Smooth muscle cell (in vitro differentiated cells): ENCODE results near the gene TRPV4. TPM values are rescaled to one million over a fixed set of nuclear protein-coding genes. Genes with fewer than 3 reads are reported as not detected.

Experiments used
- DNase-seq: peaks from one replicate; lab custom pipeline; 2025; ENCODE audit not compliant: unreplicated experiment; lab: John Stamatoyannopoulos, UW
- H2AFZ ChIP-seq: fragments of 200-600 bp; sonication (generic); 2 replicates; pipeline ENCODE4 v1.6.0; 2016; ENCODE audit warnings: antibody characterized with exemption, low read depth, mild to moderate bottlenecking
- H3F3A ChIP-seq: fragments of 200-600 bp; sonication (generic); 2 replicates; pipeline ENCODE4 v1.6.0; 2017; ENCODE audit warnings: antibody characterized with exemption, low read depth
- H3K27ac ChIP-seq: fragments of 200-600 bp; sonication (generic); 2 replicates; pipeline ENCODE4 v1.5.1; 2016; ENCODE audit warnings: low read depth, mild to moderate bottlenecking
- H3K27me3 ChIP-seq: fragments of 200-600 bp; sonication (generic); 2 replicates; pipeline ENCODE4 v1.6.1; 2016; ENCODE audit warnings: low read depth, mild to moderate bottlenecking
- H3K36me3 ChIP-seq: fragments of 200-600 bp; sonication (generic); 2 replicates; pipeline ENCODE4 v1.5.1; 2016; ENCODE audit warnings: low read depth
- H3K4me1 ChIP-seq: fragments of 200-600 bp; sonication (generic); 2 replicates; pipeline ENCODE4 v1.5.1; 2016; ENCODE audit warnings: low read depth
- H3K4me2 ChIP-seq: fragments of 200-600 bp; sonication (generic); 2 replicates; pipeline ENCODE4 v1.6.0; 2016; ENCODE audit warnings: mild to moderate bottlenecking
- H3K4me3 ChIP-seq: fragments of 200-600 bp; sonication (generic); 2 replicates; pipeline ENCODE4 v1.5.1; 2016; ENCODE audit warnings: mild to moderate bottlenecking
- H3K79me2 ChIP-seq: fragments of 200-600 bp; sonication (generic); 2 replicates; pipeline ENCODE4 v1.6.0; 2016; ENCODE audit warnings: low read depth, mild to moderate bottlenecking
- H3K9ac ChIP-seq: fragments of 200-600 bp; sonication (generic); 2 replicates; pipeline ENCODE4 v1.6.0; 2016; ENCODE audit warnings: low read depth
- H3K9me3 ChIP-seq: fragments of 200-600 bp; sonication (generic); replicated peaks from 2 replicates; pipeline ENCODE4 v1.5.1; 2016; ENCODE audit warnings: low read depth
- H4K20me1 ChIP-seq: fragments of 200-600 bp; sonication (generic); 2 replicates; pipeline ENCODE4 v1.6.0; 2016; ENCODE audit warnings: low read depth
- CTCF ChIP-seq: fragments of 200-600 bp; sonication (generic); IDR thresholded peaks from 2 replicates; pipeline ENCODE4 v1.5.1; 2017; ENCODE audit warnings: borderline replicate concordance, mild to moderate bottlenecking, antibody characterized with exemption; ENCODE audit not compliant: insufficient read depth, poor library complexity, severe bottlenecking
- WGBS: methylation state at CpG from one replicate; pipeline ENCODE4 v1.1.7; 2016; ENCODE audit warnings: low lambda C conversion rate; 5-methylcytosine and 5-hydroxymethylcytosine counted together
- polyA plus RNA-seq: library from polyadenylated mRNA; unstranded; fragments of >200 nt; fragmentation: Nextera tagmentation; extraction: Ambion mirVana; gene quantifications from 2 replicates; pipeline ENCODE4 v1.2.1, GENCODE V29; 2016
- total RNA-seq: library from RNA; depleted of rRNA; stranded (reverse); fragments of >200 nt; gene quantifications from 2 replicates; pipeline ENCODE4 v1.2.3, GENCODE V29; 2014

Gene TRPV4
- total and polyA plus RNA-seq, 2 experiments from 2014 or later: 1.5 to 1.9 TPM

- Histone ChIP-seq H3K4me1 (peaks cover 7% of the 10 kb centered on the region), H3K9me3 (no peaks in the 10 kb centered on the region), H3K4me3 (no peak overlapping the region), H3K9ac (no peak overlapping the region), H3K27me3 (no peaks in the 10 kb centered on the region), H3K27ac (no peak overlapping the region), H3K79me2 (no peaks in the 10 kb centered on the region), H2AFZ (no peak overlapping the region), H3F3A (no peaks in the 10 kb centered on the region), H4K20me1 (peaks cover 15% of the 10 kb centered on the region), H3K4me2 (no peak overlapping the region), H3K36me3 (no peaks in the 10 kb centered on the region)
- WGBS: 91% methylated on average over 17 of the region's 17 CpGs
- no peak for TF ChIP-seq CTCF
- DNase-seq: no peak
Observed at GRCh38 chr12:109743076-109743910, 89.9 kb downstream of the TRPV4 start.

GRCh38 chr12:109741970-109742703 lies 91.1 kb downstream of the TRPV4 start:
- Histone ChIP-seq H3K79me2 (no peaks in the 10 kb centered on the region), H4K20me1 (peaks cover 15% of the 10 kb centered on the region), H3K27ac (no peak overlapping the region), H3K27me3 (no peaks in the 10 kb centered on the region), H3K4me1 (peaks cover 7% of the 10 kb centered on the region), H3K9me3 (no peaks in the 10 kb centered on the region), H3K36me3 (no peaks in the 10 kb centered on the region), H3K4me2 (no peak overlapping the region), H2AFZ (no peak overlapping the region), H3K9ac (no peak overlapping the region), H3F3A (no peaks in the 10 kb centered on the region), H3K4me3 (no peak overlapping the region)
- TF ChIP-seq CTCF: no peak
- no peak for DNase-seq
- WGBS: 94% methylated on average over 14 of the region's 14 CpGs

GRCh38 chr12:109741286-109741969 lies 91.8 kb downstream of the TRPV4 start:
- Histone ChIP-seq H3K4me2 (no peak overlapping the region), H3K9ac (no peak overlapping the region), H3F3A (no peaks in the 10 kb centered on the region), H3K4me3 (no peak overlapping the region), H4K20me1 (peaks cover 20% of the 10 kb centered on the region), H3K27ac (no peak overlapping the region), H3K27me3 (no peaks in the 10 kb centered on the region), H3K79me2 (no peaks in the 10 kb centered on the region), H2AFZ (no peak overlapping the region), H3K4me1 (peaks cover 7% of the 10 kb centered on the region), H3K36me3 (no peaks in the 10 kb centered on the region), H3K9me3 (no peaks in the 10 kb centered on the region)
- WGBS: 90% methylated on average over 4 of the region's 4 CpGs
- TF ChIP-seq CTCF: no peak
- no peak for DNase-seq
